ENCODE measurements around the gene SLC35G3. TPM values are rescaled to one million over a fixed set of nuclear protein-coding genes. Genes with fewer than 3 reads are reported as not detected.
"Not testable (repeated sequence)": the region's sequence is repeated elsewhere in the genome, so short reads cannot be mapped to it uniquely, and the experiment has no call there.

Gene SLC35G3
- total RNA-seq, 1 donor from 2014 or later = not detected

GRCh38 chr17:35164716-35165115, 29.5 kb downstream of the SLC35G3 start:
- DNase-seq (ENCODE audit: low read depth, low spot score) = no peak

DNA sequence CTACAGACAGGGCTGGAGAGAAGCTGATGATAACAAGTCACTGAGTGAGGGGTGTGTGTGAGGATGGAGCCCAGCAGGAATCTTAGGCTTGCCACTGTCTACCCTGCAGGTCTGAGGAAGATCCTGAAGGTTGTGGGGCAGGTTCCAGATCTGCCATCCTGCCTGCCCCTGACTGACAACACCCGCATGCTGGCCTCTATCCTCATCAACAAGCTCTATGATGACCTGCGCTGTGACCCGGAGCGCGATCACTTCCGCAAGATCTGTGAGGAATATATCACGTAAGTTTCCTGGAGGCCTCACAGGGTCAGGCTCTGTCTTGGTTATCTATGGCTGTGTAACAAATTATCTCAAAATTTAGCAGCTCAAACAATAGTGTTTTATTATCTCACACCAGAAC, 30.3 kb downstream of the SLC35G3 start:
- DNase-seq (ENCODE audit: low read depth, low spot score) = no peak

DNA sequence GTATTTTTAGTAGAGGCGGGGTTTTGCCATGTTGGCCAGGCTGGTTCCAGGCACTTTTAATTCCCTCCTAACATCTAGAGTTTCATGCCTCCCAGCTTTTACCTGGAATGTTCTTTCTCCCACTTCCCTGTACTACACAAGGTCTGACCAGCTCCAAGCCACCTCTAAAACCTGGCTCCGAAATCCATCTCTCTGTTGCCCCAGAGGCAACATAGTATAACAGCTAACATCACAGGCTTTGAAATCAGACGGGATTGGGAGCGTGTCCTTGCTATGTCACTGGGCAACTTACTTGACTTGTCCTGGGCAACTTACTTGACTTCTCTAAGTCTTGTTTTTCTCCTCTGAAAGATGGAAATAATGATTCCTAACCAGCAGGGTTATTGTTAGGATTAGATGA, 31.4 kb downstream of the SLC35G3 start:
- DNase-seq (ENCODE audit: low read depth, low spot score) = no peak

GRCh38 chr17:35161281-35161761, 32.9 kb downstream of the SLC35G3 start:
- no peak for DNase-seq (ENCODE audit: low read depth, low spot score)

DNA sequence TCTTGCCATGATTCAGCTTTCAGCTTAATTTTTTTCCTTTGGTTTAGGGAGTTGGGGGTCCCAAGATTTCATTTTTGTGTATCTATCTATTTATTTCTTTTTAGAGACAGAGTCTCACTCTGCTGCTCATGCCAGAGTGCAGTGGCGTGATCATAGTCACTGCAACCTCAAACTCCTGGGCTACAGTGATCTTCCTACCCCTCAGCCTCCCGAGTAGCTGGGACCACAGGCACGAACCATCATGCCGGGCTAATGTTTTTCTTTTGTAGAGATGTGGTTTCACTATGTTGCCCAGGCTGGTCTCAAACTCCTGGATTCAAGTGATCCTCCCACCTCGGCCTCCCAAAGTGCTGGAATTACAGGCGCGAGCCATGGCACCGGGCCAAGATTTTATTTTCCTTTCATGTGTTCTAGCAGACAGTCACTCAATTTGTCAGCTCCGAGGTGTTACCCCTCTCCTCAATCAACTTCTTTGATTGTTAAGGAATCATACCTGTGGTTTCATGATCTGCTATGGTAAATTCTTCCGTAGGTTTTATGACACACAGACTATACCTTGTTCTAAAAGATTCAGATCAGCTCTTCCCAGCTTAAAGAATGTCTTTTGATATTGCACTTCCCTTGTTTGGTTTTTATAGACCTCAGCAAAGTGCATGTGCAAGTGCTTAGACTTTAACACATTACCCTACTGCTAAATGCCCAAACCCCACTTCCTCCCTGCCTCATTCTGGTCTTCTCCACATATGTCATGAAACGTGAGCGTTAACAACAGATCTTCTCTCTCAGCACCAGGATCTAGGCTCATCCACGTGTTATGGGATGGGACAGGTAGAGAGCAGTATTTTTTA, 33.6 kb downstream of the SLC35G3 start:
- no peak for DNase-seq (ENCODE audit: low read depth, low spot score)

DNA sequence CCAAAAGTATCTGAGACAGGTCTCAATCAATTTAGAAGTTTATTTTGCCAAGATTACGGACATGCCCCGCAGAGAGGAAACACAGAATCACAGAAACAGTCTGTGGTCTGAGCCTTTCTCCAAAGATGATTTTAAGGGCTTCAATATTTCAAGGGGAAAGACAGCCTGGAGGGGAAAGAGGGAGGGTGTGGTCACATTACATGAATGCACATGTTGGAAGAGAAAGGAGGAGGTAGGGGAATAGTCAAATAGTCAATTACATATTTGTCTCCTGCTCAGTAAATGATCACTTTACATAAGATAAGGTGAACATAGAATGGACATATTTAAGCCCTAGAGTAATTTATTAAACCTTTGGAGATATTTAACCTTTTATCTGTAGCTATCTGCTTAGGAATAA, 34.3 kb downstream of the SLC35G3 start:
- no peak for DNase-seq (ENCODE audit: low read depth, low spot score)

DNA sequence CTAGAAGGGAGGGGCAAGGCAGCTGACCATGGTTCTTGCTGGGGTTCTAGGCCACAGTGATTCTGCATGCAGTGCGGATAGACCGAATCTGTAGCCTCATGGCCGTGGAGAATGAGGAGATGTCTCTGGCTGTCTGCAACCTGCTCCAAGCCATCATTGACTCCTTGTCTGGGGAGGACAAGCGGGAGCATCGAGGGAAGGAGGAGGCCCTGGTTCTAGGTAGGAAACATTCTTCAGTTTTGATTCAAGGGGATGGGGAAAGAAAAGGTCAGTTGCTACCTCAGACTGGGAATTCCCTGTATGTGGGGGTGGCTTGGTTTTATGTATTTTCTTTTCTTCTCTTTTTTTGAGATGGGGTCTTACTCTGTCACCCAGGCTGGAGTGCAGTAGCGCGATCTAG, 38.9 kb downstream of the SLC35G3 start:
- DNase-seq (ENCODE audit: low read depth, low spot score) = no peak

DNA sequence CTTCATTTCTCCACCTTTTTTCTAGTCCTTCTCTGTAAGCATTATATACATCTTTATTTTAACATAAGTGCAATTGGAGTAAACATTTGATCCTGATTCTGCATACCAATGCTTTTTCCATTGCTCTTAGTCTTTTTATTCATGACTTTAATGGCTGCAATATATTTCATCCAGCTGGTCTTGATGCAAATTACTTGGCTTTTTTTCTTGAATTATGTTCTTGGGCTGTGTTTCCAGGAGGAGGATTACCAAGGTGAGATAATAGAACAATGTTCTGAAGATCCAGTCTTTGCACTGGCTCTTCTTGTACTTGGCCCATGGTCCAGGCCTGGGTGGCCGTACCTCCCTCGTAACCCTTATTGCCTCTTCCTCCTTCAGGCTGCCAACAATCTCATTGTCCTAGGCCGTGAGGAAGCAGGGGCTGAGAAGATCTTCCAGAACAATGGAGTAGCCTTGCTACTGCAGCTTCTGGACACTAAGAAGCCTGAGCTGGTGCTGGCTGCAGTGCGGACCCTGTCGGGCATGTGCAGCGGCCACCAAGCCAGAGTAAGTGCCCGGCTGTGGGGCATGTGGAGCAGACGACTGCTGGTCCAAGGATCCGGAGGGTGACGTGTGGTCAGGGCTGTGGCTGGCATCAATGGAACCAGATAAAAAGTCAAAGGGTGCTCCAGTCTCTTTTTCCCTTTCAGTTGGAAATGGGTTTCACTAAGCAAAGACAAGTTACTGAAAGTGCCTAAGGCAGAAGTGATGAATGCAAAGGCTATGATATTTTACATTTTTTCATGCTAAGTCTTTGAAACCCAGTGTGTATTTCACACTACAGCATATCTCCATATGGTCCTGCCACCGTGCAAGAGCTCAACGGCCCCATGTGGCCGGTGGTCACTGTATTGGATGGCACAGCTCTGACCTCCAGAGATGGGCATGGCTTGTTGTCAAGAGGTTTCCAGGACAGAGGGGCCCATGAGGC, 39.7 kb downstream of the SLC35G3 start:
- no peak for DNase-seq (ENCODE audit: low read depth, low spot score)

DNA sequence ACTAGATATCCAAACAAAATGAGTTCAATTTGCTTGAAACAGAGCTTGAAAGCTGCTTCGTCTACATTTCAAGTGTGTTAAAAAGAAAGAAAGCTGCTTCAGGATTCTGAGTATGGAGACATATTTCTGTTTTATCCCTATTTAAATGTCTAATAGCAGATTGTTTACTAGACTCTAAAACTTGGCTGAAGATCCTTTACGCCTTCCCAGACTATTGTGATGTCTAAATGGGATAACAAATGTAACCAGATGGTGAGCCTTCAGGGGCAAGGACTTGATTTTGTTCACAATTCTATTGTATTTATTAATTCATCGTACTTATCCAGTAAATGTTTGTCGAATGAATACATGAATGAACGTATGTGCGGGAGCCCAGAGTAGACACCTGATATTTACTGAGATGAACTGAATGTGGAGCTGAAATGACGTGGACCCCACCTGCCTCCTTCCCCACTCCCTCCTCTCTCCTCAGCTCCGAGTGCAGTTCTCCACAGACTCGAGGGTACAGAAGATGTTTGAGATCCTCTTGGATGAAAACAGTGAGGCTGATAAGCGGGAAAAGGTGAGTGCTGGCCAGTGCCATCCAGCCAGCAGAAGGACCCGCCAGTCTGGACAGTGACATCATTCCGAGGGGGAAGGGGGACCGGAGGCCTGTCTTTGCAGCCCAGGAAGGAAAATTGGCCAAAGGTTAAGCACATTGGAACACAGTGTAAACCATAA, 41.6 kb downstream of the SLC35G3 start:
- no peak for DNase-seq (ENCODE audit: low read depth, low spot score)

GRCh38 chr17:35151080-35151479, 43.1 kb downstream of the SLC35G3 start:
- DNase-seq (ENCODE audit: low read depth, low spot score) = not testable (repeated sequence)

GRCh38 chr17:35149941-35150340, 44.3 kb downstream of the SLC35G3 start:
- DNase-seq (ENCODE audit: low read depth, low spot score) = no peak

DNA sequence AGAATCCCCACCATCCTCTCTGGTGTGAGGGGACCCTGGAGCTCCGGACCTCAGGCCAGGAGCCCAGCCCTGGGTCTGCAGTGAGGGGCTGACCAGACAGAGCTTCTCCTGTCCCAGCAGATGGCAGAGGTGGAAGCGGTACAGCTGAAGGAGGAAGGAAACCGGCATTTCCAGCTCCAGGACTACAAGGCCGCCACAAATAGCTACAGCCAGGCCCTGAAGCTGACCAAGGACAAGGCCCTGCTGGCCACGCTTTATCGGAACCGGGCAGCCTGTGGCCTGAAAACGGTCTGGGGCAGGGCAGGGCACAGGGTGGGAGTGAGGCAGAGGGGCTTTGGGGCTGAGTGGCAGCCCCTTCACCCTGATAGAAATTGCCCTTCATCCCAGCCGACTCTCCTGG, 46.0 kb downstream of the SLC35G3 start:
- no peak for DNase-seq (ENCODE audit: low read depth, low spot score)

DNA sequence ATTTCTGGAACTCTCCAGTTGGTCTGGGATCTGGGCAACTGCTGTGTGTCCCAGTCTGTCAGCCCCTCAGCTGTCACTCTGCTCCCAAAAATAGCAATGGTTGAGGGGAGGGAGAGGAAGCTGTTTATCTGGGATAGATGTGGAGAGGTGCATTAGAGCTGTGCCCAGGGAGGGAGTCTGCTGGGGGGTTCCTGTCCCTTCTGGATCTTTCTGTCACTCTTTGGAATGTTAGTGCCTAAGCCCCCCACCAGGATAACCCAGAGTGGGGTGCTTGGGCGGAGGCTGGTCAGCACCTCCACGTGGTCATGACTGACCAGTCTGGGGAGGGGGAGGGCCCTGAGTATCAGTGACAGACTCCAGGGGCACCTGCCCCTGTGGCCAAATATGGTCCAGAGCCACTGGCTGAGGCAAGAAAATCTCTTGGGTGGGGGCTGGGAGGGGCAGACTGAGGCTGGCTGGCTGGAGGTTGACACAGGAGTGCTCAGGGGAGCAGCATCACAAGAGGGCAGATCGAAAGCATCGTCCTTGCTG, 46.8 kb downstream of the SLC35G3 start, which contains the start of gene UNC45B:
UNC45B (plus strand) TSS at position 443 of the 531 bp plus-strand sequence. CDS start 447 bp downstream, outside the sequence.
- no peak for DNase-seq (ENCODE audit: low read depth, low spot score)

- DNase-seq (ENCODE audit: low read depth, low spot score) = no peak
These were observed 47.9 kb downstream of the SLC35G3 start for GRCh38 chr17:35146214-35146833.

GRCh38 chr17:35144840-35145239, 49.4 kb downstream of the SLC35G3 start:
- no peak for DNase-seq (ENCODE audit: low read depth, low spot score)

Other genes starting within 250 kb of the SLC35G3 start
- gene CCT6B, start 232.9 kb downstream of the SLC35G3 start, total RNA-seq = 0.11 and 0.59 TPM in 2 replicates
- 11.8 and 15.3 TPM in 2 replicates for gene ZNF830, start 232.9 kb downstream of the SLC35G3 start, total RNA-seq
- gene LIG3, start 213.9 kb downstream of the SLC35G3 start, total RNA-seq = 31.5 and 35.9 TPM in 2 replicates
- 7.8 and 8.6 TPM in 2 replicates for gene RFFL, start 130.7 kb downstream of the SLC35G3 start, total RNA-seq
- gene RAD51D, start 74.5 kb downstream of the SLC35G3 start, total RNA-seq = 12.6 and 13.9 TPM in 2 replicates
- not detected in 2 replicates for gene FNDC8, start 72.8 kb downstream of the SLC35G3 start, total RNA-seq
- gene NLE1, start 52.1 kb downstream of the SLC35G3 start, total RNA-seq = 23.5 and 25.9 TPM in 2 replicates
- not detected in 2 replicates for gene UNC45B, start 46.6 kb downstream of the SLC35G3 start, total RNA-seq
- 33.0 and 40.6 TPM in 2 replicates for gene SLFN5, start 48.7 kb upstream of the SLC35G3 start, total RNA-seq
- gene SLFN11, start 179.2 kb upstream of the SLC35G3 start, total RNA-seq = 98.6 and 225 TPM in 2 replicates
- gene SLFN12, start 238.1 kb upstream of the SLC35G3 start, total RNA-seq = 30.6 and 50.1 TPM in 2 replicates

Data from pulmonary artery endothelial cell (primary cell).